GM12872 (cell line): Measurements from ENCODE around the gene NDFIP2.

Experiments used
- CTCF ChIP-seq: IDR thresholded peaks from 3 replicates; pipeline ENCODE4 v1.5.1; 2011; ENCODE audit warnings: low read depth, mild to moderate bottlenecking, low read length, moderate library complexity; ENCODE audit not compliant: insufficient read depth

The NDFIP2 gene

GRCh38 chr13:79593641-79594275, 112.8 kb downstream of the NDFIP2 start:
- TF ChIP-seq CTCF: no peak

- TF ChIP-seq CTCF: no peak
These were observed 122.0 kb downstream of the NDFIP2 start for GRCh38 chr13:79602936-79603335.

- no peak for TF ChIP-seq CTCF
These were observed 123.8 kb downstream of the NDFIP2 start for GRCh38 chr13:79604752-79605151.
